HG02610 (cell line): ENCODE data around the gene POLR3GL.
A peak's percentile ranks its signal among the peaks of the same experiment; 100 is the strongest.

Experiments used
- ATAC-seq: cut with Tn5 transposase; IDR thresholded peaks from one replicate; pipeline ENCODE4 v1.9.1; 2021; ENCODE audit warnings: mild to moderate bottlenecking, moderate library complexity; ENCODE audit not compliant: unreplicated experiment

POLR3GL gene

DNA sequence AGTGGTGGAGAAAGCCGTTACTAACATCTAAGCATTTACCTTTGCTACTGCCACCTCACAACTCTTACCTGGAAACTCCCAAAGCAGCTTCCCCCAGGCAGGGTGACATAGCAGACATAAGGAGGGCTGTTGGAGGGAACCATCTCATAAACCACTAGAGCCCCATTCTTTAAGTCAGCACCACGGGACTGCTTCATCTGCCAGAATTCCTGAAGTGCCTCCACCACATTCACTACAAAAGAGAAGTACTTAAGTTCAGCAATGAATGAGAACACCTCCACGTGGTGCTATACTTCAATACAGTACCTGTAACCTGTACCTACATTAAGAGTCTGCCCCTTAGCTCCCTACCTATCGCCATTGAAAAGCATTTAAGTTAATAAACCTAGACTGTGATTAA lies 16.9 kb upstream of the POLR3GL start:
- ATAC-seq, result no peak

DNA sequence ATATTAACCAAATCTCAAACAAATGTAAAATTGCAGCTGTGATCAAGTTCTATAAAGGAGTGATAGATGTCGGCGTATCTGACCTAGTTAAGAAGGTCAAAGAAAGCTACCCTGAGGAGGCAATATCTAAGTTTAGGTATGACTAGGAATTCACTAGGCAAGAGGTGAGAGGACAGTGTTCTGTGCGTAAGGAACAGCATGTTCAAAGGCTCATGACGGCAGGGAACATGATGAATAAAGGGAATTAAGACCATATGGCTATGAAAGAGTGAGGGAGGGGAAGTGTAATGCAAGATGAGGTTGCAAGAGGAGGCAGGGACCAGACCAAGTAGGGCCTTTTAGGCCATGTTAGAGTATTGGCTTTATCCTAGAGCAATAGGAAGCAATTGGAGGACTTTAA lies 15.3 kb upstream of the POLR3GL start:
- no peak for ATAC-seq

- no peak for ATAC-seq
These were observed 13.0 kb upstream of the POLR3GL start for GRCh38 chr1:145951526-145951925.

- ATAC-seq, result no peak
These were observed 11.6 kb upstream of the POLR3GL start for GRCh38 chr1:145952903-145953302.

GRCh38 chr1:145953861-145954260 lies 10.6 kb upstream of the POLR3GL start:
- ATAC-seq, result no peak

DNA sequence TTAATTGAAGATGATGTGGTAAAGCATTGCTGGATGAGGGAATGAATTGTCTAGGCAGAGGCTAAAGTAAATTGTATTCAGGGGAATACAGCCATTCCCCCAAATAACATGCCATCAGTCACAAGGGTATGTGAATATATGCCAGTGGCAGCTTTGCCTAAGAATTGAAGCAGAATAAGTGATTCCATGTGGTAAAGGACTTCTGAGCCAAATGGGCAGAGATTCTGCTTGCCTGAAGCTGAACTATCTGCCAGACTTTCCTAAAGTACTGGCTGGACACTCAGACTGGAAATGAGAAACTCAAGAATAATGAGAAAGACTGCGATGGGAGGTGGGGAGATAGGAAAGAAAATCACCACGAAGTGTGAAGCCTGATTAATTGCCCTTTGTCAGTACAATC lies 9.1 kb upstream of the POLR3GL start:
- no peak for ATAC-seq

DNA sequence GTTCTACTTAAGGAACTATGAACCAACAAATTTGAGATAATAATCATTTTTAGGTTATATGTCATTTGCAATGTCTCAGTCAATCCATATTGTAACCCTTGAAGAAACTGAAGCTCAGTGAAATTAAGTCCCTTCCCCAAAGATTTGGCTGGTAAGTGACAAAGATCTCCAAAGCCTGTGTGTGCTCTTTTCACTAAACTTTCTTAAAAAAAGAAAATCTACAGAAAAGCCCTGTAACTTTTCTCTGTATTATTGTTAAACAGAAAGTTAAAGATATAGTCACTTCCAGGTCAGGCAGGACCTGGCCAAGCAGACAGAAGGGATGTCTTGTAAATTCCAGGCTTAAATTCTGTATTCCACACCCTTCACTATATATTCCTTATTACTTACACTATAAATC lies 8.1 kb upstream of the POLR3GL start:
- ATAC-seq, result no peak

- ATAC-seq, result no peak
These were observed 7.6 kb upstream of the POLR3GL start for GRCh38 chr1:145956781-145957442.

DNA sequence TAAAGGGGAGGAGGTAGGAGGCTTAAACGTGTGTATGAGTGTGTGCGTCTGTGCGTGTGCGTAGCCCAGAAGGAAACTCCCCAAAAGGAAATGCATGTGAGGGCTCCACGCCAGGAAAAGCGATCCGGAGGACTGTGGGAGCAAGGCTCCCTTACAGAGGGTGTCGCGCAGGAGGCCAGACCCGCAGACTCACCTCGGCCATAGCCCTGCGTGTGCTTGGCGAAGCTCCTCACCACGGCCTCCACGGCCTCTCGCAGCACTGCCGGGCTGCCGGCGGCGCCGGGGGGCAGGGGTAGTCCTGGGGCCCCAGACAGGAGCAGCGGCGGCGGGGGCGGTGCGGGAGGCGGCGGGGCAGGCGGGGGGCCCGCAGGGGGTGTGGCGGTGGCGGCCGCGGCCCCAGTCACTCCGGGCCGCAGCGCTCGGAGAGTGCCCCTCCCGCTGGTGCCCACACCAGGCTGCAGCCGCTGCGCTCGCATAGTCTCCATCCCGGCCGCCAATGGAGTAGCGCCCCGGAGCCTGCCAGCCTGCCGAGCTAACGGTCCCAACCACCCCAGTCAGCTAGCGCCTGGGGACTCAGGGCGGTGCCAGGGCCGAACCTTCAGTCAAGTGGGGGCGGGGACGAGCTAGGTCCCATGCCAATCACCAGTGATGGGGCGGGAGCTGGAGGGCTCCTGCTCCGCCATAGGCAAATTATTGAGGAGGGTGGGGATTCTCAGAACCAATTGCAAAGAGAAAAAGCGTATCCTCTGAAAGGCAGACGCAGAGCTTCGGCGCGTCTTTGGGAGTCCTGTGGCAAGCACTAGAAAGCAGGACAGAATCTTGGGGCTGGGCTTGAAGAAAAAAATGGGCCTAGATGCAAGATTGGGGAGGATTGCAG lies 6.8 kb upstream of the POLR3GL start, which contains the start of gene LIX1L:
Gene LIX1L, minus strand, starts transcription at position 575 of the 877 bp plus-strand sequence. Its CDS starts 90 bp downstream, at position 485.
- peak; percentile 90 for ATAC-seq

DNA sequence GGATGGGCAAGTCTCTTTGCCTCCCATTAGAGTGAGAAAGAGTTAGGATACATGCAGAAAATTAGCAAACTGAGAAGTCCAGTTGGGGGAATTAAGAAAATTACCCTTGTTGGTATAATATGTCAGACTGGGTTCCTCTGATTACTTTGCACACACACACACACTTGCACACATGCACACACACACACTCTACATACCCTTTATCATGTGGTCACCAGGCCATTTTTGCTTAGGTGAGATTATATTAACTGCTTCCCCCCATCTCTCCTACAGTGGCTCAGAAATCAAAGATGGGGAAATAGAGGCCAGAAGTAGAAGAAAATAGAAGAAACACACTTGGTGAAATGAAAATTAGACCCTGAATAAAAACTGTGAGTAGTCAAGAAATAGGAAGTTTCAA lies 5.8 kb upstream of the POLR3GL start:
- no peak for ATAC-seq

DNA sequence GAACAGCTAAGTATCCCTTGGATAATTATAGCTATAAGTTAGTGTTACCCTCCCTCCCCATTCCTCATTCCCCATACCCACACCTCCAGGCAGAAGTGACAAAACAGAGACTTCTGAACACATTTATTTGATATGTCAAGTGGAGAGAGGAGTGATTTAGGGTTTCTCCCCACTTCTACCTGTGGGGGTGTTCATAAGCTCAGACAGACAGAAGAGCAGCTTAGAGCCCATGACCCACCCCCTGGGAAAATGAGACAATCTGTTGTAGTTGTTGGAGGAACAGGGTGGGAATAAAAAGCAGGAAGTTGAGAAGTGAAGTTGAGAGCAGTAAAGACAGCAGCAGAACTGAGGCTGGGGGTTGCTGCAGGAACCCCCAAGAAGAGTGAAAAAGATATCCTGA lies 5.2 kb upstream of the POLR3GL start:
- ATAC-seq, result no peak

DNA sequence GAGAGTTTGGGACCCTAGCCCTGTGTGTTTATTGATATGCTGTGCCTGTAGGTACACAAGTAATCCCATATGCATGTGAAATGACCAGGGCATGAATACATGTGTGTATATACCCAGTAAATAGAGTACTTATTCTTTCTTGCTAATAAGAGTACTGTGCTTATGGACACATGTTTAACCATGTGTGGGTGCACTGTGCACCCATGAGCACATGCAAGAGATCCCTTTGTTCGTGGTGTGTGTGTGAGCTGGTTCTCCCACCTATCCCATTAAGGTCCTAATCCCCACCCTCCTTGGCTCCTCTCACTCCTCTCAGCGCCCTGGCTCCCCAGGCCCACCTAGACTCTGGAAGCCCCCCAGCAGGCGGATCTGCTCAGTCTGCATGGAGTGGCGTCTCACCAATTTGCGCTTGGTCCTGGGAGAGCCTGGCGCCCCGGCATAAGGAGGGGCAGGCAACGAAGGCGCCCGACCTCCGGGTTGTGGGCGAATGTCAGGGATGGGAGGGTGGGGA lies 4.5 kb upstream of the POLR3GL start:
- no peak for ATAC-seq

GRCh38 chr1:145960468-145961108 lies 3.9 kb upstream of the POLR3GL start:
- no peak for ATAC-seq

DNA sequence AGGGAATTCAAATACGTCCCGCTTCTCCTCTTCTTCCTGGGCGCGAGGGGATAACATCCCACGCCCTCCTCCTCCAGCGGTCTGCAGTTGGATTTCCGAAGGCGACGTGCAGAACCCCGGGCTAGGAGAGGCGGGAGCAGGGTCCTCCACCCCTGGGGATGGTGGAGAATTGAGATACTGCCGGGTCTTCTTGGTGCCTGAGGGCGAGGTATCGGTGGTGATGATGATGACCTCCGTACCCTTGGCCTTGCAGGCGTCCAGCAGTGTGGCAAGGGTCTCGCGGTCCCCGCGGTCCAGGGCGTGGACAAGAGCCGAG lies 3.4 kb upstream of the POLR3GL start:
- ATAC-seq, result no peak

- no peak for ATAC-seq
These were observed 2.9 kb upstream of the POLR3GL start for GRCh38 chr1:145961425-145962156.

DNA sequence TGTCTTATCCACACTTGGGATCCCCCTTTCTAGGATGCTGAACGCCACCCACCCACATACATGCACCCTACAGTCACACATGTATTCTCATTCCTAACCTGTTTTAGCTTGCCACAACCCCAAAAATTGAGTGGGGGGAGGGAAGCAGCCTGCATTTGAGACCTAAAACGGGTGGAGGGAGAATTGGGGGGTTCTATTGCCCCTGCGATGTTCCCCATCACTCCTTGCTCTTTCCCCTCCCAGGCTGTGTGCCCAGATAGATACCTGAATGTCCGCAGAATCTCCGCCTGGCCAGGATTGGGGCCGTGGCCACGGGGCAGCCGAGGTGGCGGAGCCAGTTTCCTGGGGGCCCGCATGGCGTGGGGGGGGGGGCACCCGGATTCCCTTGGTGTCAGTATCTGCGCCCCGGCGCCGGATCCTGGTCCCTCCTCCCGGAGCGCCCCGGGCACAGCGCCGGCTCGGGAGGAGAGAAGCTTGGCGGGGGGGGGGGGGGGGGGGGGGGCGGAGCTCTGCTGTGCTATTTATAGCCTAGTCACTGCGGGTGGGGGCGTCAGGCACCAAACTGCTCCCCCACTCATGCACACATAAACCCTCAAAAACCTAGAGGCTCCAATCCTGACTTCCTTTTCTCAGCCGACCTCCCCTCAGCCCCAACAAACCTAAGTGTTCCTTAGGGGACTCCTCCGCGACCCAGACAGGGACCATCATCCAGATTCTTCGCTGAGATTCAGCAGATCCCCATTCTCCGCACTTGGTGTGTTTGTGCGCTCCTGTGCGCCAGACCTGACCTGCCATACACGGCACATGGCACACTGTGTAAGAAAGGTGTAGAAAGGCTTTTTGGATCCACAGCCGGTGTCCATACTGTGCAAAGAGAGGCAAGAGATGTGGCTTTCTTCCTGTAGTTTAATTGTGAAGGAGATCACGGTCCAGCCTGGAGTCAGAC lies 2.1 kb upstream of the POLR3GL start:
- ATAC-seq, result no peak

GRCh38 chr1:145963265-145964019 lies 1.0 kb upstream of the POLR3GL start:
- ATAC-seq, result no peak

DNA sequence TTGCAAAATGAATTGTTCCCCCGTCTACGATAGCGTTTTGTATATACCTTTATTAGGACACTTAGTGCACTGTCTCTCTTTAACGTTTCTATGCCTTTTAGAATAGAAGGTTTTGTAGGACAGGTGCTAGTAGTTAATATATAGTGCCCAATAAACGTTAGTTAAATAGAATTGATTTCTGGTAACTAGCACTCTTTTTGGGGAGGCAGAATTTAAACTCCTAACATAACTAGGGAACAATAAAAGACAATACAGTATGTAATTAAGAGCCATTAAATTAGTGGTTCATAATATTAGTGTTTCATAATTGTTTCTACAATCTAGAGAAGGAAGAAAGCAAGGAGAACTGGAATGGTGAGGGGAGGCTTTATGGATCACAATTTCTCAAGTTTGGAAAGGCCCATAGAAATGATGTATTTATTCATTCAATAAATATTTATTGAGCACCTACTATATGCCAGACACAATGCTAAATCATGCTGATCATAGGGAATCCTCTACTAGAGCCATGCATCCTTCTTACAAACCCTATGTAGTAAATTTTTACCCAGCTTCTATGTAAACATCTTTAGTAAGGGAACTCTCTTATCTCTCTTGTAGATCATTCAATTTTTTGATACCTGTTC lies 742 bp downstream of the POLR3GL start:
- ATAC-seq, result no peak

DNA sequence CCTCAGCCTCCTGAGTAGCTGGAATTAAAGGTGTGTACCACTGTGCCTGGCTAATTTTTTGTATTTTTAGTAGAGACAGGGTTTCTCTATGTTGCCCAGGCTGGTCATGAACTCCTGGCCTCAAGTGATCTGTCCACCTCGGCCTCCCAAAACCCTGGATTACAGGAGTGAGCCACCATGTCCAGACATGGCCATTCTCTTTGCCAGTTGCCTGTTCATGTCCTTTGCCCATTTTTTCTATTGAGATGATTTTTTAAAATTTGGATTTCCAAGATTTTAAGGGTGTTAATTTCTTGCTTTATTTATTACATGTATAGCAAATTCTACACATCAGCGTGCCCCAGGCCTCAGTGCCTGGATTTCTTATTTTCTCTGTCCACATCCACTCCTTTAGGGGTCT lies 2.8 kb downstream of the POLR3GL start:
- ATAC-seq, result no peak
